Measurements from ENCODE around the gene BRD1.
A peak's percentile ranks its signal among the peaks of the same experiment; 100 is the strongest.

Gene BRD1

DNA sequence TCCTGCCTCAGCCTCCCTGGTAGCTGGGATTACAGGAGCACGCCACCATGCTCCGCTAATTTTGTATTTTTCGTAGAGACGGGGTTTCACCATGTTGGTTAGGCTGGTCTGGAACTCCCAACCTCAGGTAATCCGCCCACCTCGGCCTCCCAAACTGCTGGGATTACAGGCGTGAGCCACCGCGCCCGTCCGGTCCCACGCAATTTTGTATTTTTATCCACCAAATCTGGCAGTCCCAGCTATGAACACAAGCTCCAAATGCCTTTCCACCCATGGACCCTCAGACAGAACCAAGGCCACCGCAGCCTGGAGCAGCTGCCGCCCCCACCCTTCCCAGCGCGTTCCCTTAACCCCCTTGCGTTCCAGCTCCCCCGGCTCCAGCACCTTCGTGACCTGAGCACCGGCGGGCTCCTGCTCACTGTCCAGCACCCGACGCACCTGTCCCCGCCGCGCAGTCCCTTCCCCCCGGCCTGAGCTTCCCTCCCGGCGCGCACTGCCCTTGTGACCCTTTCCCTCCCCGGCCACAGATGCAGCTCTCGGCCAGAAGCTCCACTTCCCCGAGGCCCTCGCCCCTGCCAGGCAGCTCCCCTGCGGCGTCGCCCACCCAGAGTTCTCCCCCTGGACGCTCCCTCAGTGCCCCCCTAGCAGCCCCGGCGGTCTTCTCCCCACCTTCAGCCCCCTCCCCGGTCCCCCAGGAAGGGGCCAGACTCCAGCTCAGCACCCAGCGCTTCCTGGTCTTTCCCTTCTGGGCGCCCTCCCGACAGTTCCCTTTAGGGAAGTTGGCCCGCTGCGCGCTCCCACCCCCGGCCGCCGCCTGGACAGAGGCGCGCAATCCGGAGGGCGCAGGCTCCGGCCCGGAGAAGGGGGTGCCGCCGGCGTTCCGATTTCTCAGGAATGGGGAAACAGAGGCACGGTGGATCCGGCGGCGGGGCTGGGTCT lies 20.3 kb upstream of the BRD1 start:
- TF ChIP-seq, protein P1, sequence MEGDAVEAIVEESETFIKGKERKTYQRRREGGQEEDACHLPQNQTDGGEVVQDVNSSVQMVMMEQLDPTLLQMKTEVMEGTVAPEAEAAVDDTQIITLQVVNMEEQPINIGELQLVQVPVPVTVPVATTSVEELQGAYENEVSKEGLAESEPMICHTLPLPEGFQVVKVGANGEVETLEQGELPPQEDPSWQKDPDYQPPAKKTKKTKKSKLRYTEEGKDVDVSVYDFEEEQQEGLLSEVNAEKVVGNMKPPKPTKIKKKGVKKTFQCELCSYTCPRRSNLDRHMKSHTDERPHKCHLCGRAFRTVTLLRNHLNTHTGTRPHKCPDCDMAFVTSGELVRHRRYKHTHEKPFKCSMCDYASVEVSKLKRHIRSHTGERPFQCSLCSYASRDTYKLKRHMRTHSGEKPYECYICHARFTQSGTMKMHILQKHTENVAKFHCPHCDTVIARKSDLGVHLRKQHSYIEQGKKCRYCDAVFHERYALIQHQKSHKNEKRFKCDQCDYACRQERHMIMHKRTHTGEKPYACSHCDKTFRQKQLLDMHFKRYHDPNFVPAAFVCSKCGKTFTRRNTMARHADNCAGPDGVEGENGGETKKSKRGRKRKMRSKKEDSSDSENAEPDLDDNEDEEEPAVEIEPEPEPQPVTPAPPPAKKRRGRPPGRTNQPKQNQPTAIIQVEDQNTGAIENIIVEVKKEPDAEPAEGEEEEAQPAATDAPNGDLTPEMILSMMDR (IDR thresholded peaks at IDR 0.05): no peak
- Histone ChIP-seq H3K4me1 (ENCODE audit: control insufficient read depth in 1 of 2, insufficient read depth in 1 of 2, low read depth in 1 of 2, low read length in 1 of 2) (peaks cover 22 to 27% of the 10 kb centered on the region in 2 experiments), H3K27me3 (peaks cover 4% of the 10 kb centered on the region), H3K4me3 (ENCODE audit: low read depth in 1 of 2, low read length in 1 of 2) (peak overlapping the region; percentile 72 to 85), H3K27ac (peak overlapping the region; percentile 52), H3K9me3 (no peaks in the 10 kb centered on the region), H3K36me3 (no peaks in the 10 kb centered on the region)

DNA sequence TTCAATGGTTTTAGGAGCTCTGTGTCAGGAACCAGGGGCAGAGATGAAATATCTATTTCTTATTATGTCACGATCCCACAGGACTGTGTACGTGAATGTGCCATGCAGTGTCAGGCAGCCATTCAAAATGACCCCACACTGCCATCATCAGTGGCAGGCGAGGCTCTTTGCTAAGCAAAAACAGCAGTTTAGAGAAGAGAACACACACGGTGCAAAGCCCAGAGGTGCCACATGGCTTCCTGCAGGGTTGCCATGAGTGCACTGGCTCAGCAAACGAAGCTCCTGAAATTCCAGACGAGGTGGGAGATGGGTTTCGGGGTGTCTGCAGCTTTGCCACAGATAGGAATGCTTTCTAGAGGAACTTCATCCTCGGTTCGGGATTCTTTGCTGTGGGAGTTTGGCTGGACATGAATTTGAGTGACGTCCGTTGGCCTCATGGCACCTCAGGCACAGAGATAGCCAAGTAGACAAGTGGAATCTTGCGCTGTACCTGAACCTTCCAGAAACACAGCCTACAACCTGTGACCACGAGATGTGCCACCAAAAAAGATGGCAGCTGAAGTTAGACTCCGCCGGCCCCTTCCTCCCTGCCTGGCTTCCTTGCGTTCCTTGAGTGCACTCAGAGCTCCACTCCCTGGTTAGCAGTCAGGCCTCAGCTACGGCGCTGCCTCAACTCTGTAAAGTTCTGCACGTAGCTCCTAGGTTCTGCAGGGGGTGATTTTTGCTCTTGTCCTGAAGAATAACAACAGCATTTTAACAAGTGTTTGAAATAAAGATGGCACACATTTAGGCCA lies 18.2 kb upstream of the BRD1 start:
- H3K27me3 ChIP-seq: peaks cover 4% of the 10 kb centered on the region
- H3K27ac ChIP-seq: no peak overlapping the region
- no peak overlapping the region for H3K4me3 ChIP-seq (ENCODE audit: low read depth in 1 of 2, low read length in 1 of 2)
- H3K36me3 ChIP-seq: no peaks in the 10 kb centered on the region
- peaks cover 11 to 19% of the 10 kb centered on the region in 2 experiments for H3K4me1 ChIP-seq (ENCODE audit: control insufficient read depth in 1 of 2, insufficient read depth in 1 of 2, low read depth in 1 of 2, low read length in 1 of 2)
- H3K9me3 ChIP-seq: no peaks in the 10 kb centered on the region
- TF ChIP-seq, protein P1 (IDR thresholded peaks at IDR 0.05): no peak

DNA sequence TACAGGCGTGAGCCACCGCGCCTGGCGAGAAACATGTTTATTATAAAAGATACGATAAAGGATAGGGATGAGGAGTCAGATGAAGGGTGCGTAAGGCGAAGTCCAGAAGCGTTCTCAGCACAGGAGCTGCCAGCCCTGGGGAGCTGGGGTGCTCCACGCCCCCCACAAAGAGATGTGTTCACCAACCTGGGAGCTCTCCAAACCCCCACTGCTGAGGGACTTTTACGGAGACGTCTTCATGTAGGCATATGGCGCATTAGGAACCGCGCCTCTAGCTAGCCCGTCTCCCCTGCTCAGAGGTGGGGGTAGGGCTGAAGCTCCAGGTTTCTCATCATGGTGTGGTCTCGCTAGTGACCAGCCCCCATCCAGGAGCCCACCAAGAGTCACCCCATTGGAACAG lies 17.6 kb upstream of the BRD1 start:
- H3K4me1 ChIP-seq (ENCODE audit: control insufficient read depth in 1 of 2, insufficient read depth in 1 of 2, low read depth in 1 of 2, low read length in 1 of 2): peaks cover 11 to 19% of the 10 kb centered on the region in 2 experiments
- TF ChIP-seq, protein P1 (IDR thresholded peaks at IDR 0.05): no peak
- H3K9me3 ChIP-seq: no peaks in the 10 kb centered on the region
- H3K27me3 ChIP-seq: peaks cover 4% of the 10 kb centered on the region
- H3K36me3 ChIP-seq: no peaks in the 10 kb centered on the region
- no peak overlapping the region for H3K27ac ChIP-seq
- no peak overlapping the region for H3K4me3 ChIP-seq (ENCODE audit: low read depth in 1 of 2, low read length in 1 of 2)

DNA sequence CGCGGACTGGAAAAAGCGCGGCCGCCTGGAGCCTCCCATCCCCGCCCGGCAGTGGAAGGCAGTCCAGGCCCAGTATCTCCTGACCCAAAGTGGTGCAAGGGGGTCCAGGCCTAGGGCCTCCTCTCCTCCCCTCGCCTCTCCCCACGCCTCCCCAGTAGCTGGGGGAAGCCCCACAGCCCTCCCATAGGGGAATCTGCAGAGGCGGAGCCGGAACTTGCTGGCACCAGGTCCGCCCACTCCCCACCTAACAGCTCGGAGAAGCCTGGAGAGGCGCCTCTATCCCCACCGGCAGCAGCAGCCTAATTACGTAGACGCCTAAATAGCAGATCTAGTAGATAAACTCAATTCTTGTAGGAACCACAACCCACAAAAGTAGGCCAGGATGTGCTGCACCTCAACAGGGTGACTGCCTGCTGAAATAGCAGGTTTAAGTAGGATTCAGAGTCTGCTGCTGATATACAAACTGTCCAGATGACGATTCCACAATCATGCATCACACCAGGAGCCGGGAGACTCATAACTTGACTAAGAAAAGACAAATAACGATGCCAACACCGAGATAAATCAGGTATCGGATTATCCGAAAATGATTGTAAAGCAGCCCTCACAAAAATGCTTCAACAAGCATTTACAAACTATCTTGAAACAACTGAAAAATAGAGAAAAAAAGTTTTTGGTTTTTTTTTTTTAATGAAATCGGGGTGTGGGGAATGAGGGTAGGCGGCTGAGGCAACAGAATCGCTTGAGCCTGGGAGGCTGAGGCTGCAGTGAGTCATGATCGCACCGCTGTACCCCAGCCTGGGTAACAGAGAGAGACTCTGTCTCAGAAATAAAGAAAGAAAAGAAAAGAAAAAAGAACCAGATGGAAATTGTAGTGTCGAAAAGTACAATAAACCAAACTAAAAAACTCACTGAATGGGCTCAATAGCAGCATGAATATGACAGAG lies 11.4 kb upstream of the BRD1 start:
- Histone ChIP-seq H3K27ac (no peak overlapping the region), H3K4me3 (ENCODE audit: low read depth in 1 of 2, low read length in 1 of 2) (peak overlapping the region; percentile 32 to 45), H3K36me3 (no peaks in the 10 kb centered on the region), H3K27me3 (peaks cover 18% of the 10 kb centered on the region), H3K4me1 (ENCODE audit: control insufficient read depth in 1 of 2, insufficient read depth in 1 of 2, low read depth in 1 of 2, low read length in 1 of 2) (peaks cover 6% of the 10 kb centered on the region in 2 experiments), H3K9me3 (no peaks in the 10 kb centered on the region)
- TF ChIP-seq, protein P1 (IDR thresholded peaks at IDR 0.05): no peak
